Sigmoid colon (tissue), 4 donors: ENCODE results near the gene SSTR4.
A peak's percentile ranks its signal among the peaks of the same experiment; 100 is the strongest.

Experiments used
- EP300 ChIP-seq, 4 donors: sonication (generic); formaldehyde crosslinking; IDR thresholded peaks; one replicate each; pipeline ENCODE4 v1.6.1; 2017; ENCODE audit warnings: antibody characterized with exemption in 4 of 4
- POLR2A ChIP-seq, 2 donors: fragments of 450-650 bp; IDR thresholded peaks; one replicate each; pipeline ENCODE4 v1.6.1; 2016; ENCODE audit warnings: antibody characterized with exemption in 2 of 2, mild to moderate bottlenecking in 2 of 2, moderate library complexity in 2 of 2
- POLR2AphosphoS5 ChIP-seq, 4 donors: sonication (generic); formaldehyde crosslinking; IDR thresholded peaks; one replicate each; pipeline ENCODE4 v1.6.1; 2017; ENCODE audit warnings: antibody characterized with exemption in 4 of 4
- TF ChIP-seq, protein P1 (sequence below), 4 experiments: fragments of 450-650 bp in 3 of 4; fragments of 200-600 bp in 1 of 4; IDR thresholded peaks; one replicate each; pipeline ENCODE4 v1.5.1; 2016 to 2019; ENCODE audit warnings: antibody characterized with exemption in 4 of 4, mild to moderate bottlenecking in 3 of 4, moderate library complexity in 2 of 4

DNA sequence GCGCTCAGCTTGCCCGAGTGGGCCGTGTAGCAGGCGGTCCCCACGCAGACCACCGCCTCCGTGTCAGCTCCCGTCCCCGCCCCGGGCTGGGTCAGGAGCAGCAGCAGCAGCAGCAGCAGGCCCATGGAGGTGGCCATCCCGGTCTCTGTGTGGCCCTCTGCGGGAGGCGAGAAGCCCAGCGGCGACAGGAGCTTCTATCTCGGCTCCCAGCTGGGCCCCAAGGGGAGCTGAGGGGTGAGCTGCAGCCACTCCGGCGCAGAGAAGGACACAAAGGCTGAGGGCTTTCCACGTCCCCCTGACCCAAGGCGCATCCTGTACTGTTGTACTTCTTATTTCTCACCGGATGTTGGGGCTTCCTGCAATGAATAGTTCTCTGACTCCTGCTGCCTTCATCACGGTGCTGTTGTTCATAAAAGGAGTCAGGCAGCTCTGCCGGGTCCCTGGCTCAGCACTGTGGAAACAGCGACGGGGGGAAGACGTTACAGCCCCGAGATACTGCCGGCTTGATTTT, 51.0 kb downstream of the SSTR4 start, which contains the start of gene CD93:
- peak; percentile 9 to 20 for TF ChIP-seq POLR2A (IDR thresholded peaks at IDR 0.05)
- TF ChIP-seq, protein P1, sequence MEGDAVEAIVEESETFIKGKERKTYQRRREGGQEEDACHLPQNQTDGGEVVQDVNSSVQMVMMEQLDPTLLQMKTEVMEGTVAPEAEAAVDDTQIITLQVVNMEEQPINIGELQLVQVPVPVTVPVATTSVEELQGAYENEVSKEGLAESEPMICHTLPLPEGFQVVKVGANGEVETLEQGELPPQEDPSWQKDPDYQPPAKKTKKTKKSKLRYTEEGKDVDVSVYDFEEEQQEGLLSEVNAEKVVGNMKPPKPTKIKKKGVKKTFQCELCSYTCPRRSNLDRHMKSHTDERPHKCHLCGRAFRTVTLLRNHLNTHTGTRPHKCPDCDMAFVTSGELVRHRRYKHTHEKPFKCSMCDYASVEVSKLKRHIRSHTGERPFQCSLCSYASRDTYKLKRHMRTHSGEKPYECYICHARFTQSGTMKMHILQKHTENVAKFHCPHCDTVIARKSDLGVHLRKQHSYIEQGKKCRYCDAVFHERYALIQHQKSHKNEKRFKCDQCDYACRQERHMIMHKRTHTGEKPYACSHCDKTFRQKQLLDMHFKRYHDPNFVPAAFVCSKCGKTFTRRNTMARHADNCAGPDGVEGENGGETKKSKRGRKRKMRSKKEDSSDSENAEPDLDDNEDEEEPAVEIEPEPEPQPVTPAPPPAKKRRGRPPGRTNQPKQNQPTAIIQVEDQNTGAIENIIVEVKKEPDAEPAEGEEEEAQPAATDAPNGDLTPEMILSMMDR (IDR thresholded peaks at IDR 0.05): no peak
- peak; percentile 39 to 70 (median 53) for TF ChIP-seq POLR2AphosphoS5 (IDR thresholded peaks at IDR 0.05)
- TF ChIP-seq EP300 (IDR thresholded peaks at IDR 0.05): no peak
